H1 (cell line): ENCODE measurements around the gene TSHZ2. TPM values are rescaled to one million over a fixed set of nuclear protein-coding genes. Genes with fewer than 3 reads are reported as not detected.

Experiments
- CTCF ChIA-PET: fragments of 300-600 bp; sonication (Branson Sonifier 250); formaldehyde crosslinking; loops from one replicate; lab custom pipeline; 2021; ENCODE audit not compliant: partially characterized antibody; lab: Charles Lee
- POLR2A ChIA-PET: fragments of 300-600 bp; sonication (Branson Sonifier 250); formaldehyde crosslinking; loops from one replicate; lab custom pipeline; 2021; ENCODE audit warnings: inconsistent platforms; ENCODE audit not compliant: partially characterized antibody; lab: Charles Lee
- DNase-seq, 2 experiments: peaks; one replicate each; pipeline versions ENCODE4 v3.0.0 to v3.0.0-alpha.2; 2010 to 2022; ENCODE audit warnings: low spot score in 2 of 2, low read depth in 1 of 2, mixed read lengths in 1 of 2
- FAIRE-seq: peaks from 2 replicates; lab custom pipeline; 2011; peaks lifted over from hg19 to GRCh38; lab: Jason Lieb, UNC
- H2AFZ ChIP-seq: 2 replicates; pipeline ENCODE4 v1.8.1; 2012; ENCODE audit warnings: low read length, inconsistent platforms
- H2AK5ac ChIP-seq: 2 replicates; pipeline ENCODE4 v1.6.1; 2013; ENCODE audit warnings: low read depth, low read length
- H2BK120ac ChIP-seq: replicated peaks from 2 replicates; pipeline ENCODE3; 2013; ENCODE audit warnings: low read depth, low read length, inconsistent platforms
- H2BK12ac ChIP-seq: 2 replicates; pipeline ENCODE4 v1.6.1; 2013; ENCODE audit warnings: low read depth, low read length
- H2BK15ac ChIP-seq: 2 replicates; pipeline ENCODE4 v1.6.1; 2013; ENCODE audit warnings: low read length
- H2BK20ac ChIP-seq: 2 replicates; pipeline ENCODE4 v1.6.1; 2013; ENCODE audit warnings: low read length
- H2BK5ac ChIP-seq: 2 replicates; pipeline ENCODE4 v1.6.1; 2013; ENCODE audit warnings: low read depth, low read length
- H3K14ac ChIP-seq: 2 replicates; pipeline ENCODE4 v1.6.1; 2013; ENCODE audit warnings: inconsistent platforms; ENCODE audit not compliant: insufficient read length
- H3K18ac ChIP-seq: 2 replicates; pipeline ENCODE4 v1.6.1; 2013; ENCODE audit warnings: low read length; ENCODE audit errors: extremely low read depth
- H3K23ac ChIP-seq: 2 replicates; pipeline ENCODE4 v1.6.1; 2013; ENCODE audit warnings: inconsistent platforms; ENCODE audit not compliant: insufficient read length
- H3K23me2 ChIP-seq: 2 replicates; pipeline ENCODE4 v1.6.1; 2013; ENCODE audit warnings: low read depth, low read length
- H3K27ac ChIP-seq: 2 replicates; pipeline ENCODE4 v1.6.1; 2011; ENCODE audit warnings: low read depth, low read length, inconsistent platforms
- H3K27me3 ChIP-seq, 4 experiments: replicated peaks in 1 of 4; 1 replicate in 1 of 4; 2 replicates in 3 of 4; pipeline versions ENCODE4 v1.6.1 to v1.8.1; 2011 to 2013; ENCODE audit warnings: low read length in 3 of 4, mild to moderate bottlenecking in 3 of 4, inconsistent platforms in 2 of 4, mixed read lengths in 2 of 4, moderate library complexity in 1 of 4; ENCODE audit not compliant: control insufficient read depth in 3 of 4, insufficient read depth in 3 of 4; ENCODE audit errors: extremely low read depth in 1 of 4
- H3K36me3 ChIP-seq, 4 experiments: 2 replicates each; pipeline versions ENCODE4 v1.6.1 to v1.8.1; 2011 to 2013; ENCODE audit warnings: mild to moderate bottlenecking in 4 of 4, low read length in 3 of 4, moderate library complexity in 2 of 4, control low read depth in 1 of 4, inconsistent platforms in 1 of 4; ENCODE audit not compliant: insufficient read depth in 4 of 4, control insufficient read depth in 2 of 4
- H3K4ac ChIP-seq: replicated peaks from 2 replicates; pipeline ENCODE3; 2013; ENCODE audit warnings: low read length, low read depth, mixed read lengths, inconsistent platforms; ENCODE audit not compliant: insufficient read length
- H3K4me1 ChIP-seq, 4 experiments: replicated peaks in 1 of 4; 1 replicate in 1 of 4; 2 replicates in 3 of 4; pipeline versions ENCODE4 v1.6.1 to v1.8.1; 2011 to 2013; ENCODE audit warnings: low read length in 3 of 4, inconsistent platforms in 2 of 4, mixed read lengths in 1 of 4; ENCODE audit not compliant: insufficient read depth in 4 of 4, control insufficient read depth in 3 of 4
- H3K4me2 ChIP-seq, 2 experiments: 2 replicates each; pipeline versions ENCODE4 v1.6.1 to v1.8.1; 2011 to 2013; ENCODE audit warnings: low read depth in 2 of 2, low read length in 2 of 2, control low read depth in 1 of 2, inconsistent platforms in 1 of 2, mild to moderate bottlenecking in 1 of 2; ENCODE audit not compliant: insufficient read depth in 1 of 2
- H3K4me3 ChIP-seq, 4 experiments: fragments of 200-600, 300-600 bp in 1 of 4; sonication (generic), shearing (Covaris generic), sonication (Bioruptor Twin) in 1 of 4; 2 replicates each; pipeline versions ENCODE4 v1.5.1 to v1.8.1; 2011 to 2016; ENCODE audit warnings: low read length in 4 of 4, low read depth in 3 of 4, control low read depth in 2 of 4, inconsistent platforms in 2 of 4, mild to moderate bottlenecking in 2 of 4, mixed read lengths in 1 of 4, moderate library complexity in 1 of 4; ENCODE audit not compliant: insufficient read depth in 2 of 4; ENCODE audit errors: extremely low read depth in 1 of 4
- H3K56ac ChIP-seq: replicated peaks from 2 replicates; pipeline ENCODE3; 2013; ENCODE audit warnings: low read depth, mild to moderate bottlenecking, mixed read lengths, low read length, inconsistent platforms; ENCODE audit not compliant: insufficient read length
- H3K79me1 ChIP-seq: 2 replicates; pipeline ENCODE4 v1.6.1; 2013; ENCODE audit warnings: low read depth, low read length, control low read depth
- H3K79me2 ChIP-seq, 2 experiments: 2 replicates each; pipeline versions ENCODE4 v1.6.1 to v1.8.1; 2012 to 2013; ENCODE audit warnings: low read length in 2 of 2, mild to moderate bottlenecking in 2 of 2, inconsistent platforms in 1 of 2; ENCODE audit not compliant: insufficient read depth in 2 of 2, control insufficient read depth in 1 of 2
- H3K9ac ChIP-seq, 4 experiments: replicated peaks in 1 of 4; 1 replicate in 1 of 4; 2 replicates in 3 of 4; pipeline versions ENCODE4 v1.6.1 to v1.8.1; 2011 to 2013; ENCODE audit warnings: low read depth in 3 of 4, low read length in 3 of 4, control low read depth in 2 of 4, mild to moderate bottlenecking in 2 of 4, moderate library complexity in 2 of 4, inconsistent platforms in 1 of 4; ENCODE audit errors: extremely low read depth in 1 of 4
- H3K9me3 ChIP-seq, 2 experiments: 2 replicates each; pipeline versions ENCODE4 v1.6.1 to v1.8.1; 2012 to 2013; ENCODE audit warnings: mild to moderate bottlenecking in 2 of 2, moderate library complexity in 2 of 2, control low read depth in 1 of 2, inconsistent platforms in 1 of 2, low read depth in 1 of 2, low read length in 1 of 2, mixed read lengths in 1 of 2; ENCODE audit not compliant: insufficient read depth in 2 of 2
- H4K20me1 ChIP-seq, 2 experiments: replicated peaks in 1 of 2; 2 replicates each; pipeline versions ENCODE3 to v1.8.1; 2011 to 2013; ENCODE audit warnings: inconsistent platforms in 2 of 2, low read length in 2 of 2, mild to moderate bottlenecking in 1 of 2; ENCODE audit not compliant: insufficient read depth in 2 of 2, control insufficient read depth in 1 of 2
- H4K5ac ChIP-seq: 2 replicates; pipeline ENCODE4 v1.6.1; 2013; ENCODE audit warnings: low read length, low read depth, mixed read lengths, inconsistent platforms; ENCODE audit not compliant: insufficient read length
- H4K8ac ChIP-seq: 2 replicates; pipeline ENCODE4 v1.8.0; 2013; ENCODE audit warnings: mild to moderate bottlenecking, moderate library complexity, low read length, inconsistent platforms; ENCODE audit not compliant: insufficient read depth; ENCODE audit errors: extremely low read depth
- H4K91ac ChIP-seq: replicated peaks from 2 replicates; pipeline ENCODE3; 2013; ENCODE audit warnings: low read length, mixed read lengths, inconsistent platforms; ENCODE audit not compliant: insufficient read length
- MAX ChIP-seq: IDR thresholded peaks from 2 replicates; pipeline ENCODE4 v1.6.1; 2012; ENCODE audit warnings: inconsistent platforms
- SIRT6 ChIP-seq: IDR thresholded peaks from one replicate; pipeline ENCODE4 v1.7.1; 2012; ENCODE audit warnings: low read length, inconsistent platforms
- WGBS, 2 experiments: shearing (Covaris generic) in 1 of 2; methylation state at CpG; one replicate each; pipeline versions ENCODE4 v1.1.6 to v1.1.7; 2013 to 2015; ENCODE audit warnings: low lambda C conversion rate in 2 of 2, mixed read lengths in 2 of 2, inconsistent platforms in 1 of 2, low coverage in 1 of 2, missing lambda C conversion rate in 1 of 2; ENCODE audit not compliant: insufficient replicate concordance in 2 of 2, insufficient coverage in 1 of 2, insufficient read length in 1 of 2; ENCODE audit errors: extremely low coverage in 1 of 2, missing lambda C conversion rate in 1 of 2; 5-methylcytosine and 5-hydroxymethylcytosine counted together
- polyA plus RNA-seq, 7 experiments: library from polyadenylated mRNA; depleted of rRNA in 3 of 7; stranded (reverse) in 5 of 7; unstranded in 2 of 7; fragments of >200 nt in 5 of 7; fragments of 200-250 nt in 2 of 7; gene quantifications; 1 replicate in 5 of 7; 2 replicates in 1 of 7; 4 replicates in 1 of 7; pipeline versions ENCODE4 v1.2.1 to v1.2.3, GENCODE V29; 2011 to 2013; ENCODE audit warnings: missing spikeins in 2 of 7, mixed read lengths in 2 of 7
- total RNA-seq: library from RNA; stranded (reverse); fragmentation: NEBNext Ultra II Directional; extraction: Animal tissue kit (Norgen Biotek cat#: 25700); gene quantifications from 2 replicates; pipeline ENCODE4 v1.2.1, GENCODE V29; 2021

The TSHZ2 gene
- total and polyA plus RNA-seq, 2 of the 8 experiments (the other 6 are each of a cell fraction or from before 2014, with no cell fraction given): 0.14 to 0.30 TPM

GRCh38 chr20:53210041-53210440 lies 237.9 kb downstream of the TSHZ2 start:
- Histone ChIP-seq H4K5ac (no peak overlapping the region), H2BK12ac (no peak overlapping the region), H3K4me1 (peaks cover 0 to 14% (median 5%) of the 10 kb centered on the region in 4 experiments; a peak in 6 of 7 replicates), H3K56ac (no peak overlapping the region), H3K23ac (no peak overlapping the region), H3K18ac (peak overlapping the region; percentile 22; the same call in 1 of the 2 replicates), H2AFZ (no peak overlapping the region)
- no peak for FAIRE-seq
- TF ChIP-seq SIRT6 (no peak), MAX (no peak)
- TF ChIP-seq, all 59 proteins: peak for 0
- Histone ChIP-seq H3K79me1 (no peaks in the 10 kb centered on the region), H2BK120ac (no peak overlapping the region), H4K20me1 (no peaks in the 10 kb centered on the region), H2AK5ac (no peak overlapping the region), H2BK5ac (no peak overlapping the region), H3K27me3 (no peaks in the 10 kb centered on the region), H2BK15ac (no peak overlapping the region), H3K23me2 (no peaks in the 10 kb centered on the region), H3K4ac (no peak overlapping the region), H3K79me2 (no peaks in the 10 kb centered on the region), H4K91ac (peak overlapping the region; percentile 35), H2BK20ac (no peak overlapping the region), H4K8ac (no peak overlapping the region), H3K27ac (no peak overlapping the region), H3K14ac (no peak overlapping the region), H3K4me3 (no peak overlapping the region), H3K4me2 (no peak overlapping the region), H3K9ac (no peak overlapping the region), H3K36me3 (no peaks in the 10 kb centered on the region), H3K9me3 (no peaks in the 10 kb centered on the region)
- ChIA-PET CTCF (interaction anchor here (0.9 to 2.8 kb wide), 4 partner anchors 11 to 338 kb away, joined by 3 to 24 read pairs (median 7); no protein-coding TSS in a partner anchor), POLR2A (no interaction called here)
- 88% methylated on average over 13 of the region's 13 CpGs; no CpG with 5 or more reads in 1 of the 2 experiments for WGBS, 2 experiments
- no peak for DNase-seq
